GM21447 (cell line): ENCODE results near the gene SIRT2.
A peak's percentile ranks its signal among the peaks of the same experiment; 100 is the strongest.
"Not testable (repeated sequence)": the region's sequence is repeated elsewhere in the genome, so short reads cannot be mapped to it uniquely, and the experiment has no call there.

Experiments
- ATAC-seq: cut with Tn5 transposase; IDR thresholded peaks from one replicate; pipeline ENCODE4 v1.9.1; 2021; ENCODE audit not compliant: unreplicated experiment

Gene SIRT2

DNA sequence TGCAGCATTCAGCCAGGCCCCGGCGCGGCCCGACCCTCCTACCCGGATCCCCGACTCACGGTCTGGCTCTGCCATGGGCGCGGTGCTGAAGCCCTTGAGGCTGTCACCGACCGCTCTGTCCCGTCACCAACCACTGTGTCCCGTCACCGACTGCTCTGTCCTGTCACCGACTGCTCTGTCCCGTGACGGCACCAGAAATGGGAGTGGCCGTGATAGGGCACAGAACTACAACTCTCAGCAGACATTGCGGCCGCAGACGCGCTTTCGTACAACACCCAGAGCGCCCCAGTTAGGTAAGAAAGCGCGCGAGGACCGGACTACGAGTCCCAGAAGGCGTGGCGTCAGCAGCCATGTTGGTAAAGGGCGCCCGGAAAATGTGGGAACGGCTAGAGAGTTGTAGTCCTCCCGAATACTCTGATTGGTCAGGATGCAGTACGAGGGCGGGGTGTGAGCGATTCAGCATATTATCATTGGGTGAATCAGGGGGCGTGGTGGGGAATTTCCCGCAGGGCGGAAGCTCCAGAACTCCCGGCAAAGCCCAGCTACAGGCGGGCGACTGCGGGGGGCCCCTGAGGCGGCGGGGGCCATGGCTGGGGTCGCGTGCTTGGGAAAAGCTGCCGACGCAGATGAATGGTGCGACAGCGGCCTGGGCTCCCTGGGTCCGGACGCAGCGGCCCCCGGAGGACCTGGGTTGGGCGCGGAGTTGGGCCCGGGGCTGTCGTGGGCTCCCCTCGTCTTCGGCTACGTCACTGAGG, at the start of gene SIRT2, which contains the start of gene NFKBIB:
SIRT2 (minus strand) TSS at position 172 of the 755 bp plus-strand sequence; CDS start at position 75, 97 bp downstream.
NFKBIB (plus strand) TSS at position 523 of the 755 bp plus-strand sequence; CDS start at position 587, 64 bp downstream.
- ATAC-seq, result peak; percentile 88

DNA sequence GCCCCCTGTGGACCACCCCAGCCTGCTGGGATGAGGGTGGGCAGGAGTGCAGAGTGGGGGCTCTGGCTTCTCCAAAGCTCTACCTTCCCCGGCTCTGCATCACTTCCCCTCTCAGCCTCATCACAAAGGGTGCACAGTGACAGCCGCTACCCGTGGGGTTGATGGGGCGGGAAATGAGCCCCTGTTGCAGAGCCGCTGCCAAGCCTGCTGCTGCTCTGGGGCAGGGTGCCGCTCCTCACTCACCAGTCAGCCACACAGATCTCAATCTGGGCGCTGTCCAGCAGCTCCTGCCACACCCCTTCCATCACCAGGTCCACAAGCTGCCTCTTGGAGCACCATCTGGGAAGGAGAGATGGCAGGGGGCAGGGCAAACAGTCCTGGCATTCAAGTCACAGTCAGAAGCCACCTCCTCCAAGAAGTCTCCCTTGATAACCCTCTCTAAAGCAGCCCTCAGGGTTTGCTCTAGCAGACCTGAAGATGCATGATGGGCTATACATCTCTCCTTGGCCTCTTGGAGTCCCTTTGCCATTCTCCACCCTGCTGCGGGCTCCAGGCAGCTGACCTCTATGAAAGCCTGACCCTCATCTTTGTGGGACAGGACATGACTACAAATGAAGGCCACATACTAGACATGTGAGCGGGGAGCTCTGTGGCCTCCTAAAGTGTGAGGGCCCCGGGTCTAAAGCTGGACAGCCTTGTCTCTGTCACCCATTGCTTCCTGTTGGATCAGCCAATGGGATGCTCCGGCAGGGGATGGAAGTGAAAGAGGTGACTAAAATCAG, 47.0 kb upstream of the SIRT2 start:
- ATAC-seq, result no peak

DNA sequence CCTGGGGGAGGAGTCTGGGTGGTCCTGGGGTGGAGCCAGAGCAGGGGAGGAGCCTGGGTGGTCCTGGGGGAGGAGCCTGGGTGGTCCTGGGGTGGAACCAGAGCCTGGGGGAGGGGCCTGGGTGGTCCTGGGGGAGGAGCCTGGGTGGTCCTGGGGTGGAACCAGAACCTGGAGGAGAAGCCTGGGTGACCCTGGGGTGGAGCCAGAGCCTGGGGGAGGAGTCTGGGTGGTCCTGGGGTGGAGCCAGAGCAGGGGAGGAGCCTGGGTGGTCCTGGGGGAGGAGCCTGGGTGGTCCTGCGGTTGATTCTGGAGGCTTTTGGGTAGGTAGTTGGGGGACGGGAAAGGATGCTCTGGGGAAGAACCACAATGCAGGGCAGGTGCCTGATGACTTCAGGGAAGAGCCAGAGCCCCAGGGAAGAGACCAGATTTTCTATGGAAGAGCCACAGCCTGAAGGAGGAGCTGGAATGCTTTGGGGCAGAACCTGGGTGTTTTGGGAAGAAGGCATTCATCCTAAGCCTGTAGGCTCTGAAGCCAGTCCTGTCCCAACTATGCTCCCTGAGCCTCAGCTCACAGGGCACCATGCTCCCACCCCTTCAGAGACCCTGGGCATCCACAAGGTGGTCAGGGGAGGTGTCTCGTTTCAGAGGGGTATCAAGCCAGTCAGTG, 46.3 kb upstream of the SIRT2 start:
- ATAC-seq, result no peak

DNA sequence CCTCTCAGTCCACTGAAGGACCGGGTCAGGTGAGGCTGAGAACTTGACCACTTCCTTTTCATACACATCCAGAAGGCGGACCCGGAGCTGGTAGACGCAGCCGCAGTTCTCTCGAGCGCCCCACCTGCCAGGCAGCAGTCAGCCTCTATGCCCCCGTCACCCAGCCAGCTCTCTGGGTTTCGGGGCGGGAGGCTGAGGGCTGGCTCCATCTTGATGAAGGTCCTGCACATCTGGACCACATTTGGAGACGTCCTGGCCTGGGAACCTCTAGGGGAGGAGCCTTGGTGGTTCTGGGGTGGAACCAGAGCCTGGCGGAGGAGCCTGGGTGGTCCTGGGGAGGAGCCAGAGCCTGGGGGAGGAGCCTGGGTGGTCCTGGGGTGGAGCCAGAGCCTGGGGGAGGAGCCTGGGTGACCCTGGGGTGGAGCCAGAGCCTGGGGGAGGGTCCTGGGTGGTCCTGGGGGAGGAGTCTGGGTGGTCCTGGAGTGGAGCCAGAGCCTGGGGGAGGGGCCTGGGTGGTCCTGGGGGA, 45.6 kb upstream of the SIRT2 start:
- no peak for ATAC-seq

DNA sequence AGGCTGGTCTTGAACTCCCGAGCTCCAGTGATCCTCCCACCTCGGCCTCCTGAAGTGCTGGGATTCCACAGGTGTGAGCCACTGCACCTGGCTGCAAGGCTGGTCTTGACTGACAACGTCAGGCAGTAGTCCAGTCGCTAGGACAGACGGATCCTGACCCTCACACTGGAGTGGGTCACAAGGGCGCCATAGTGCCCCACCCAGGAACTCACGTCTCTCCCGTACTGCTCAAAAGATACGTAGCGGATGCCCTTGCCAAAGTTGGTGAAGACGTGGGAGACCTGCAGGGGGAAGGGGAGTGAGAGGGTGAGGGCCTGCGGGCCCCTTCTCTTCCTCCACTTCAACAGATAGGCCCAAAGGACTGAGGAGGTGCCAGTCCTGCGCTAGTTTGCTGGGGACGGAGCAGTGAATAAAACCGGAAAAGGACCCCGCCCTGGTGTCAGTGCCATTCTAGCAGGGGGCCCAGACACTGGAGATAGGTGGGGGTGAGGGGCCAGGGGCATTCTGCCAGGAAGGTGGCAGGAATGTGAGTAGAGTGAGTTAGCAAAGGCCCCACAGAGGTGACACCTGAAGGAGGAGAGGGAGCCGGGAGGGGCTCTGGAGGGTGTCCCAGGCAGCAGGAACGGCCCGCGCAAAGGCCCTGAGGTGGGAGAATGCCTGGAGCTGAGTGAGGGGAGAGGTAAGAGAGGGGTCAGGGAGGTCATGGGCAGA, 43.2 kb upstream of the SIRT2 start:
- ATAC-seq, result no peak

DNA sequence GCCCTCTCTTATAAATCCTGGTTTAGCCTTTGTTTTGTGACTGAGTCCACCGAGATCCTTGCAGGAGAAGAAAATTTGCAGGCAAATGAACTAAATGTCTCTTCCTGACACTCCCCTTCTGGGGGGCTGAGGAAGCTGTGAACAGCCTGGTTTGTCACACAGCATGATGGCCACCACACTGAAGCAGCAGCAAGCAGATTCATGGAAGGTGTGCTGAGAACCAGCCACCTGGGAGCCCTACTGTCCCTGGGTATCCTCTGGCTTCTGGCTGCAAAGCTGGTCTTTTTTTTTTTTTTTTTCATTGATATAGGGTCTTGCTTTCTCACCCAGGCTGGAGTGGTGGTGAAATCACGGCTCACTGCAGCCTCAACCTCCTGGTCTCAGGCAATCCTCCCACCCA, 42.6 kb upstream of the SIRT2 start:
- ATAC-seq, result no peak

DNA sequence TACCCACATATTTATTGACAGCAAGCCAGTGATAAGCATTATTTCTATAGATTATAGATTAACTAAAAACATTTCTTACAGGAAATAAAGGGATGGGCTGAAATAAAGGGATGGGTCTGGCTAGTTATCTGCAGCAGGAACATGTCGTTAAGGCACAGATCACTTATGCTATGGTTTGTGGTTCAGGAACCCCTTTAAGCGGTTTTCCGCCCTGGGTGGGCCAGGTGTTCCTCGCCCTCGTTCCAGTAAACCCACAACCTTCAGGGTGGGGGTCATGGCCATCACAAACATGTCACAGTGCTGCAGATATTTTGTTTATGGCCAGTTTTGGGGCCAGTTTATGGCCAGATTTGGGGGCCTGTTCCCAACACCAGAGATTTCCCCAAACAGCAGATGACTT, 42.0 kb upstream of the SIRT2 start:
- ATAC-seq, result not testable (repeated sequence)

DNA sequence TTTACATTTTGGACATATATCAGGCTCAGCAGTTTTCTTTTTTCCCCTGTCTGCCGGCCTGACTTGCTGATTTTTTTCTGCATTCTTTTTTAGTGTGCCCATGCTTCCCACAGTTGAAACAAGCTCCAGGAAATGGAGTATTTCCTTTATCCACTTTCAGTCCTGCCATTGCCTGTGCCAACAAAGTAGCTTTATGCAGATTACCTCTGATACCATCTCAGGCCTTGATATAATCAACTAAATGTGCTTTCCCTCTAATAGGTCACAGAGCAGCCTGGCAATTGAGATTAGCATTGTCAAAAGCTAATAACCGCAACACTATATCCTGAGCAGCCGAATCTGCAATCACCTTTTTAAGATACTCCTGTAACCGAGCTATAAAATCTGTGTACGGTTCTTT, 40.5 kb upstream of the SIRT2 start:
- no peak for ATAC-seq

DNA sequence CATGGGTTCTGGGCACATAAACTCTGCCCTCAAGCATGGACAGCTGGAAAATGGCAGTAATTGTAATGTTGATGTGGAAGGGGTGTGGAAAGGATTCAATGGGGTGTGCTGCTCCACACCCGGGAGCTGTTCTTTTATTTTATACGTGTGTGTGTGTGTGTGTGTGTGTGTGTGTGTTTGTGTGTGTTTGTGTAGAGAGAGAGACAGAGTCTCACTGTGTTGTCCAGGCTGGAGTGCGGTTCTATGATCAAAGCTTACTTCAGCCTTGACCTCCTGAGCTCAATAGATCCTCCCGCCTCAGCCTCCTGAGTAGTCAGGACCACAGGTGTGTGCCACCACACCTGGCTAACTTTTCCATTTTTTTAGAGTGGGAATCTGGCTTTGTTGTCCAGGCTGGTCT, 34.1 kb upstream of the SIRT2 start:
- no peak for ATAC-seq

DNA sequence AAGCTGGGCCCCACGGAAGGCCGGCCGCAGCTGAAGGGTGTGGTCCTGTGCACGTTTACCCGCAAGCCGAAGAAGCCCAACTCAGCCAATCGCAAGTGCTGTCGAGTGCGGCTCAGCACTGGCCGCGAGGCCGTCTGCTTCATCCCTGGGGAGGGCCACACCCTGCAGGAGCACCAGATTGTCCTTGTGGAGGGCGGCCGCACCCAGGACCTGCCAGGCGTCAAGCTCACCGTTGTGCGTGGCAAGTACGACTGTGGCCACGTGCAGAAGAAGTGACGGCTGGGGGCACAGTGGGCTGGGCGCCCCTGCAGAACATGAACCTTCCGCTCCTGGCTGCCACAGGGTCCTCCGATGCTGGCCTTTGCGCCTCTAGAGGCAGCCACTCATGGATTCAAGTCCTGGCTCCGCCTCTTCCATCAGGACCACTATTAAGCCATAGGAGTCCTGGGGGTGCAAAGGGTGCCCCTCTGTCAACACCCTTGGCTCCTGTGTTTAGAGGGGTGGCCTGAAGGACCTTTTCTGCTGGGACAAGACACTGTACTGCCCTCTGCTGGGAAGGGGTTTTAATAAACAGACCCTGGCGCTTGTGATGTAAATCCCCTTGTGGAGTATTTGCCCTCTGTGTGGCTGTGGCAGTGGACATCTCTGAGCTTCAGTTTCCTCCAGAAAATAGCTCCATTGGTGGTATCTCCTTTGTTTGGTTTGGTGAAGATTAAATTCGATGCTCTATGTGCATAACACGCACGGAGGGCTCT, 33.2 kb upstream of the SIRT2 start:
- ATAC-seq, result no peak

DNA sequence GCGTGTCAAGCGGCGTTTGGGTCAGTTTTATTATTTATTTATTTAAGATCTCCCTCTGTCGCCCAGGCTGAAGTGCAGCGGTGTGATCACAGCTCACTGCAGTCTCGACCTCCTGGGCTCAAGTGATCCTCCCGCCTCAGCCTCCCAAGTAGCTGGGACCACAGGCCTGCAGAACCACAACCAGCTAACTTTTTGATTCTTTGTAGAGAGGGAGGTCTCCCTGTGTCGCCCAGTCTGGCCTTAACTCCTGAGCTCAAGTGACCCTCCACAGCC, 32.0 kb upstream of the SIRT2 start:
- no peak for ATAC-seq

DNA sequence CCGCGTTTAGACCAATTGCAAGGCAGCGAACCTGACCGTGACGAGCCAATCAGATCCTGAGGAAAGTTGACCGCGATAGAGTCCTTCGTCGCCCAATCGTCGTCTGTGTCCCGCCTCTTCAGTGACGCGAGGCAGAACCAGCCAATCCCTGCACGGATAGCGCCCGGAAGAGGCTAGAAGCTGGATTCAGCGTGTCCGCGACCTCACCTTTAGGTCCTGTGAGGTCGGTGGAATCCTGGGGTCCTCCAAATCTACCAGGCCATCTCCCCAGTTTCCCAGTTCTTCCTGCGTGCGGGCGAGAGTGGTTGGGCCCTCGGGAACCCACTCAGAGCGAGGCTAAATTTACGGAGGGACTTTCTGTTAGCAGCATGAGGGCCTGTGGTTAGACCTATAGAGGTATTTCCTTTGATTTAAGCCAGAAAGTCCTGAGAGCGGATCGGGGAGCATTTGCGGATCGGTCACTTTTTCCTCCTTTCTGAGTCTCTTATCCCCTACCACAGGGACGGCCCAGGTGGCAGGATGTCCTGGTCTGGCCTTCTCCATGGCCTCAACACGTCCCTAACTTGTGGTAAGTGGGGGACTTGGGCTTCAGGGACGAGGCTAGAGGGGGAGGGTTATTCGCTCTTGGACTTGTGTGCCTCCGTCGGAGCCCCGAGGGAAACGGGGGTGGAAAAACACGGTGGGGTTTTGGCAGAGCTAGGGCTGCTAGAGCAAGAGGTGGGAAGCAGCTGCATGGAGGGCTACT, 31.5 kb upstream of the SIRT2 start, which contains the start of gene MRPS12:
MRPS12 (plus strand) TSS at position 169 of the 745 bp plus-strand sequence; CDS start at position 520, 351 bp downstream.
- peak; percentile 85 for ATAC-seq

DNA sequence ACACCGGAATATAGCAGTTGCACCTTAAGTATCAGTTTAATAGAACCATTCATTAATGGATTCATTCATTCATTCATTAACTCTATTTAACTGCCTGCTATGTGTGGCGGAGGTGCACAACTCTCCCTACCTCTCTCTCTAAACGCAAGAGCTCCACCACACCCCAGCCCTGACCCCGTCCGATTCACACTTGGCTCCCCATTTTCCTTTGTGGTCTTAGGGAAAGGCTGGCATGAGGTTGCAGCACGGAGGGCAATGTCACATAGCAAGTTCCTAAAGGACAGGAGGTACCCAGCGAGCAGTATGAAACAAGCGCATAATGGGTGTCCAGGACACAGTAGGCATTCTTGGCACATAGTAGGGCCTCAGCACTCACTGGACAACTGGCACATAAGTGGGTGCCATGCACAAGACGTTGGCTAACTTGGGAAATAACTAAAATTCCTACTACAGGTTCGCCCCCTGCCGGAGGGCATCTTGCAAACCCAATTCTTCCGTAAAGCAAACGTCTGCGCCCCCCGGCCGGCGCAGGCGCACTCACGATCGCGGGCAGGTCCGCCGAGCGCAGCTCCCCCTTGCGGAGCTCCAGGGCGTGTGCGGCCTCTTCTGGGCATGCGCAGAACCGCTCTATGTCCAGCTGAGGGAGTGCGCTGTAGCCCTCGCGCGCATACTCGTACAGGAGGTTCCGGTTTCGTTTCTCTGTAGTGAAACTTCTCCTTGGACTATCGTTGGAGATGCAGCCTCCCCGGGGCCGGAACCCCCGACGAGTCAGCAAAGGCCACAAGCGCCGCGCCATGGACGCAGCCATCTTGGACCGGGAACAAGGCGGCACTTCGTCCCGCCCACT, 30.7 kb upstream of the SIRT2 start, which contains the start of gene SARS2:
SARS2 (minus strand) TSS at position 835 of the 847 bp plus-strand sequence; CDS start at position 808, 27 bp downstream.
- peak; percentile 64 for ATAC-seq

DNA sequence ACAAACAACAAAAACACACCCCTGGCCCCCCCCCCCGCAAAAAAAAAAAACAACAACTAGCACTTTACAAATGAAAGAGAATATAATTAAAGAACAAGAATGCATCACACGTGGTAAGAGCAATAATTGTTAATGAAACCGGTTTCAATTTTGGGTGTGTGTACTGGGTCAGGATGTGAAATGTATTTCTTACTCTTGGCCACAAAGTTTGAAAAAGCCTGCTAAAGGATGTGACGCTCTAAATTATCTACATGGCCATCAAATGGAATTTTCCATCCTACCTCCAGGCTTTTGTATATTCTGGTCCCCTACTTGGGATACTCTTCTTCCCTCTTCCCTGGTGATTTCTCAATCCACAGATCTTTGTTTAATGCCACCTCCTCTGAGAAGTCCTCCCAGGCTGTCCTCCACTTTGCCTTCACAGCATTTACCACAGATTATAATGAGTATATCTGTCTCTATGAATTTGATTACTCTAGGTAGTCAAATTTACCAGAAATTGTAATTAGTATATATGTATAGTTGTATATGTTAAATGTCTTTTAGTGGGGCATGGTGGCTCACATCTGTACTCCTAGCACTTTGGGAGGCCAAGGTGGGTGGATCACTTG, 29.1 kb upstream of the SIRT2 start:
- ATAC-seq, result no peak

DNA sequence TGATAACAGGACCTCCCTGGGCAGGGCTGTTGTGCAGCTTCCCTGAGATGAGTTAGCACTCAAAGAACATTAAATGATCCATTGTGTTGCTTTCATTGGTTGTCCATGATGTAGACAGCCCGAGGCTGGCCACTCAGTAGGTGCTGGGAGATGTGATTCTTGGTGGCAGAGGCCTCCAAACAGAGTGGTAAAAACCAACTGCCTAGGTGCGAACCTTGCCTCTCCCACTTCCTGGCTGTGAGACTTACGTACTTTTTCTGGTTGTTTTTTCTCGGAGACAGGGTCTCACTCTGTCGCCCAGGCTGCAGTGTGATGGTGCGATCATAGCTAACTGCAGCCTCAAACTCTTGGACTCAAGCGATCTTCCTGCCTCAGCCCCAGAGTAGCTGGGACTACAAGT, 25.0 kb upstream of the SIRT2 start:
- ATAC-seq, result no peak

DNA sequence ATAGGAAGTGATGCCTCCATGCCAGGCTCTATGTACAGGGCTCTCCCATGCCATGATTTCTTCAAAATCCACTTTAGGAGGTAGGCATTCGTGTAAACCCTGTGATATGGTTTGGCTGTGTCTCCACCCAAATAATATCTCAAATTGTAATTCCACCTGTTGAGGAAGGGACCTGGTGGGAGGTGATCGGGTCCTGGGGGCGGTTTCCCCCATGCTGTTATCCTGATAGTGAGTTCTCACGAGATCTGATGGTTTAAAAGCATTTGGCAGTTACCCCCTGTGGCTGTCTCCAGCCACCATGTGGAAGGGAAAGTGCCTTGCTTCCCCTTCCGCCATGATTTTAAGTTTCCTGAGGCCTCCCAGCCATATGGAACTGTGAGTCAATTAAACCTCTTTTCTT, 23.1 kb upstream of the SIRT2 start:
- no peak for ATAC-seq

DNA sequence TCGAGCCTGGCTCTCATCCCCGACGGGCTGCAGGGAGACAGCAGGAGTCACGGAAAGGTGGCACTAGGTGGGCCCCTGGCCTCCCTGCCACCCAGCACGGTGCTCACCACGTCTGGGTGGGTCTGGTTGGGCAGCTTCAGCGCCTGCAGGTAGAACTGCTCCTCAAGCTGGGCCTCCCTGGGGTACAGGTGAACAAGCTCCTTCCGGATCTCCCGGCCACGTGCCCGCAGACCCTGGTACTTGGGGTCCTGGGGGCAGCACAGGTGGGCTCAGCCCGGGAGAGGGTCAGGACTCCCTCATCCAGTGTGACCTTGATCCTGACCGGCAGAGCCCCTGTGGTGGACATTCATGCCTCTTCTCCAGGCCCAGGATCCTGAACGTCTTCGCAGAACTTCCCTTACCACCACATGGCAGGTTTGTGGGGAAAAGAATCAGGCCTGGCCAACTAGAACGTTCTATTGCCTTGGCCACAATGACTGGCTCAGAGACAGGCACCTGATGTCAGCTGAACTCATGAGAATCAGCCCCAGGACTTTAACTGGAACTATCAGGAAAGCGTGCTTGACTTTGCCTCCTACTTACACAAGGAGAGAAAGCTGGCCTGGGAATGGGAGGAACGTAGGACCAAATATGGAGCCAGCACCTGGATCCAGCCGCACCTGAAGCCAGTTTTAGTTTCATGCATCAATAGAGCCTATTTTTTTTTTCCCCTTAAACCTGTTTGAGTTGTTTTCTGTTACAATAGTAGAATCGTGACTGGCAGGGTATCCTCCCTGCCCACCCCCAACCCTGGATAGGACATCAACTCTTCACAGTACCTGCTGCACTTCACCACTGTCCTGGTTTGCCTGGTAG, 22.2 kb upstream of the SIRT2 start:
- no peak for ATAC-seq
